T-helper 1 cell treated with Interleukin-12 subunit alpha and Interleukin-12 subunit beta and Interleukin-4 antibody, amounts not matched to agents 30 ng/mL and 1 ng/mL, for 36 hours (primary cell): ENCODE measurements around the gene TSPAN3. TPM values are rescaled to one million over a fixed set of nuclear protein-coding genes. Genes with fewer than 3 reads are reported as not detected.

ENCODE experiments used
- intact Hi-C: fragments of 100-400 bp; cut with micrococcal nuclease; formaldehyde crosslinking; loops from one replicate; pipeline ENCODE4 v1.15.1; 2024
- total RNA-seq: library from RNA; stranded (reverse); gene quantifications from 2 replicates; pipeline ENCODE4 v1.2.3, GENCODE V29; 2022

TSPAN3 gene
- 19.2 and 19.5 TPM in 2 replicates for total RNA-seq

DNA sequence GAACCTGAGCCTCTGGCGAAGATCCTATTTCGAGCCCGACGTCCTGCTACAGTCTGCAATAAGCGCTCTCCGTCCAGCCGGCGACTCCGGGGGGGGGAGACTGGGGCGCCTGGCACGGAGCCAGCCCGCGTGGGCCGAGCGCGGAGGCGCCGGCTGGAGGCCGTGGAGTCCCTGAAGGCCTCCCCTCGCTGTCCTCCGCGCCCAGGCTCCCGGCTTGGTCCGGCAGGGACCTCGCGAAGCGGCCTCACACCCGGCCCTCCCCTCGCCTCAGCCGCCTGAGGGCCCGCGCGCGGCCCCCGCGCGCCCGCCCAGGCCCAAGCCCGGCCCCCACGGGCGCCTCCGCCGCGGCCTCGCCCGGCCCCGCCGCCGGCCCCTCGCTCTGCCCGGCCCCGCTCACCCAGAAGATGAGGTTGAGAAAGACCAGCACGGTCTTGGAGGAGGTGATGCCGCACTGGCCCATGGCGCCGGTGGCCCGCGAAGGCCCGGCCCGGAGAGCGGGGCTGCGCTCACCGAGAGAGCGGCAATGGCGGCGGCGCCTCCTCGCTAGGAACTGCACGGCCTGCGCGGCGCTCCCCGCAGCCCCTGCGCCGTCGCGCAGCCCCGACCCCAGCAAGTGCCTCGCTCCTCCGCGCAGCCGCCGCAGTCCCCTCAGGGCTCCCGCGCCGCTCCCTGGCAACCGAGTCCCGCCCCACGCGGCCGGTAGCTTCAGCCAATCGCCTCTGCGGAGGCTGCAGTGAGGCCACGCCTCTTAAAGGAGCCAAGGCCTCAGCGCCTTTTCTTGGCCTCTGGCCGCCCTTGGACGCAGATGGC lies at the start of gene TSPAN3:
Gene TSPAN3 (minus strand): TSS at position 615 of the 810 bp plus-strand sequence. CDS start 155 bp downstream, at position 460.
- intact Hi-C loops: loop anchor here (1.0 to 10.0 kb wide), 5 partner anchors 76 to 350 kb away; partner anchors contain the start of genes HMG20A, PEAK1, PSTPIP1 and RCN2

DNA sequence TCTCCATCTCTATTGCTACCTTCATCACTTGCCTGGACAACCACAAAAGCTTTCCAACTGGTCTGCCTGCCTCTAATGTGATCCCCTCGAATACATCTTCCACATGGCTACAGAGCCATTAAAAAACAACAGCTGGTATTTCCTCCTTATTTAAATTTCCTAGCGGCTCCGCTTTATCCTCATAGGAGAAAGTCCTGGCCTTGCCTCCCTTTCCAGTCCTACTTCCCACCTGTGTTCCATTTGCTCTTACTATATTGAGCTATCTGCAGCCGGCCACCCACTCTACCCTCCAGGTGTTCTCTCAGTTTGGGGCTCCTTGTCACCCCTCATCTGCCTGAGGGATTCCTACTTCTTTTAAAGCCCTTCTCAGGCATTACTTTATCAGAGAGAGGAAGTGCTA lies 49.7 kb upstream of the TSPAN3 start:
- intact Hi-C loops: no loop called here

DNA sequence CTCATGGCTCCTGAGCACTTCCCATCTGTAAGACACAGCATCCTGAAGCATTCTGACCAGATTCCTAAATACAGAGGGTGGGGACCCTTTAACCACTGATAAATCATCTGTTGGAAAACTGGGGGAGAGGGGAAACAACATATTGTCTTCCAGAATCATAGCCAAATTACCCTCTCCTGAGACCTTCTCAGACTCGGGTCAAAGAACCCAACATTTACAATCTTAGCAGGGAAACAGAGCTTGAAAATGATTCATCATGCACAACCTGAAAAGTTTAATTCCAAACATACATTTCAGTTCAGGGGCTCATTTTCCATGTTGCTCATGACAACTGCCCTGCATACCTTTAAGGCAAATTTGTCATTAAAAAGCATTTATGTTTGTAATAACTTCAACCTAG lies 48.5 kb upstream of the TSPAN3 start:
- intact Hi-C loops: loop anchor here (1.0 to 2.0 kb wide), 5 partner anchors 59 to 377 kb away; partner anchors contain the start of genes HMG20A and PEAK1

DNA sequence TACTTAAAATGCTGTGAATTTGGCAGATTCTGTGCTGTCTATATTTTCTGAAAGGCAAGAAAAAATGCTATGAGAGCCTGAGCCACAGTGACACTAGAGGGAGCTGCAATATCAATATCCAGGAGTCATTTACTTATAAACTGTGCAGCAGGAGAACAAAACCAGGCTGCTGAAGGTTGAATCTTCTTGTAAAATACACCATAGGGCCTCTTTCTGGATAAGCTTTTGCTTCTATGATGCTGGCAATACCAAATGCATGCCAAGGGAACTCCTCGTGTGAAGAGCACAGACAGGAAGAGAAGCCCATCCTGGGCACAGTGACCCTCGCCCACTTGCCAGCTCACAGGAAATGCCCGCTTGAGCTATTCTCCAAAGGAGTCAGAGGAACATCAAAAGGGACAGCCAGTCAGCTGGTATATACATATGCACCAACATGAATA lies 48.0 kb upstream of the TSPAN3 start:
- intact Hi-C loops: loop anchor here (1.0 to 2.0 kb wide), 6 partner anchors 60 to 424 kb away; partner anchors contain the start of genes HMG20A and PEAK1

DNA sequence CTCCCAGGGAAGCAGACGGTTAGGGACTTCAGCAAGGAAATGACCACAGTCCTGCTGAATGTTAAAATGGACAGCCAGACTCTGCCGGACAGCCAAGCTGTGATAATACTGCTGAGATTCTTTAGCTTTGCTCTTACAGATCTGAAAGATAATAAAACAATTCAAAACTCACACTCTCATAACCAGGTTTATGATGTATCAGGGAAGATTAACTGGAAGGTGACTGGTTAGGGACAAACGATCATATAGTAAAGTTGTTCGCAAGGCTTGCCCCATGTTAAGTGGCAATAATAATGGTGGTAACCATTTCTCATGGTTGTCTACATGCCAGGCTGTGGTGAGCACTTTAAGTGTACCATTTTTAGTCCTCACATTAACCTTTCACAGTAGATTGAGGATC lies 44.3 kb upstream of the TSPAN3 start:
- intact Hi-C loops: no loop called here

DNA sequence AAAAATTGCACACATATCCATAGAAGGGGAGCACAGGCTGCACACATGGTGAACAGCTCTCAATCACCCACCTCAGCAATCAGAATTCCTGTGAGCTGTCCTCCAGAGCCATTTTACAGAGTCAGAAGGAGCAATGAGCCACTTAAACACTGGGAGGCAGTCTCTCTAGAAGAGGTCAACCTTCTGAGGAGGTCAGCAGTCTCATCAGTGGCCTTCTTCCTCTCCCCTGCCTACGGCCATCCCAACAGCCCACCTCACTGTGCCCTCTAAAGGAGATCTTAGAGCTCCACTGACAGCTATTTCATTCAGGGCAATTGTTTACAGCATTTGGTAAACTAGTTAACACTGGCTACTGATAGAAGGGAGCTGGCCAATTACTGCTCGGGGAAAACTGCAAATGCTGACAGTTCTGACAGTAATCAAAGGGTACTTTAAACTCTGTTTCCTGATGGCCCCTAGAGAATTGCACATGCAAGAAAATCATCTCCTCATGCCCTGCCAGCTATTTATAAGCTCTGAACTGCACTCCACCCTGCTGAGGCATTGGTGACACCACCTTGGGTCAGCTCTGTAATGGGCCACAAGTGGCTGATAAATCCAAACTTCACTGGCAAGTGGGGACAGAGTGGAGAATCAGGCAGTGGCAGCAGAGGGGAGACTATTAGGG lies 42.1 kb upstream of the TSPAN3 start:
- intact Hi-C loops: no loop called here

DNA sequence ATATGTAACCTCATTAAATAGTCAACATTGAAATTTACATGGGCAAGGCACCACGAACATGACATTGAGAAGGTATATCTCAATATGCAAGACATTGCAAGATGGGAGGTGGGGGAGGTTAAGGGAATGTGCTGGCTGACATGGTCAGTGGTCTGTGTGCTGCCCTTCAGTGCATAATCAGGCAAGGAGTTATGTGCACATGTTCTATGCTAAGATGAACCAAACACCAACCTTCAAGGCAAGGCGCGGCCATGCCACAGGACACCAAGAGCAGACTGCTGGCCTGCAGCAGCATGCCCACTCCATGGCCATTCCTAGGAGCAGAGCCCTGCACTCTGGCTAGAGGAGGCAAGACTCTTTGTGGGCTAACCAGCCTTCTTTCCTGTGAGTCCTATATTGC lies 40.9 kb upstream of the TSPAN3 start:
- intact Hi-C loops: no loop called here

DNA sequence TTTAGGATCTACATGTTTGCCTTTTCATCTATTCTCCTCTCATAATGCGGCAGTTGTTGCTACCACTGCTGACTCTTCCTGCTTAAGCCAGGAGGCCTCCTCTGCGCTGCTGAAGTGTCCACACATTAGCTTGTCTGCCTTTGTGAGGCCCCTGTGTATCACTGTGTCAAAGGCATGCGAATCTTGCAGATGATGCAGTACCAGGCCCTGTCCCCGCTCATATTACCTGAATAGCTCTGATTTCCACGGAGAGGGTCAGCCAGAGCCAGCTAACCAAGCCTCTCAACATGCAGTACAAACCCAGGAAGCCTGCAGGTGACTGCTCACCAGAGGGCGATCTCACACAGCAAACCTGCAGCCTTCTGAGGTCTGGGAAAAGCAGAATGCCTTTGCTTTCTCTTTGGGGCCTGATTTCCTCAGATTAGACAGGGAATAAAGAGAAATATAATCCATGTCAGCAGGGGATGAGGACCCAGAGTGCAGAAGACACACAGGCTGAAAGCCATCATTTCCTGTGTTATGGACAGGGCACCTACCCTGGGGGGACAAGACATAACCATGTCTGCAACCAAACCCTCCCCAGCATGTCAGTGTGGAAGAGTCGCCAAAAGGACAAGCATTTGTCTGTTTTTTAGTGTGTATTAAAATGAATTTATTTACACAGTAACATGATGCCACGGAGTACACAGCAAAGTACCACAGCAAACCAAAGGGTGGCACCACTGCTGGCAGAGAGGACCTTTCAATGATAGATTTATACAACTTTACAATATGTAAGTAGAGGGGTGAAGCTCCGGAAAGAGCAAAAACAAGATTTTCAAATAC lies 36.8 kb upstream of the TSPAN3 start:
- intact Hi-C loops: loop anchor here (1.0 kb wide), 3 partner anchors 134 to 436 kb away; no protein-coding TSS in a partner anchor

DNA sequence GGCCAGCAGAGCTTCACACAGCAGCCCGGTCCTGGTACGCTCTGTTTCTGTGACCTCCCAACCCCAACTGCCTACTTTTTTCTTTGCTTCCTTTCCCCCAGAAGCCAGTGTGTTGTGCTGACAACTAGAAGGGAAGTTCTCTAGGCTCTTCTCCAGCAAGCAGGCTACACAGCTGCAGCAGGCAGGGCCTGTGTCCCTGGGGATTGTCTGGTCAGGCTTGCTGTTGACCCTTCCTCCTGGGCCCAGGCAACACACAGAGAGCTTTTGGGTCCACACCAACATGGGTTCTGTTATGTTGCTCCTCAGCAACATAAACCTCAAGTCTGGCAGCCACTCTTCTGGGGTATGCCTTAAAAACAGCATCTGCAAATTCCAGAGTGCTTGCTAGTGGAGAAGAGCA lies 36.2 kb upstream of the TSPAN3 start:
- intact Hi-C loops: loop anchor here (1.0 kb wide), 3 partner anchors 134 to 436 kb away; no protein-coding TSS in a partner anchor

DNA sequence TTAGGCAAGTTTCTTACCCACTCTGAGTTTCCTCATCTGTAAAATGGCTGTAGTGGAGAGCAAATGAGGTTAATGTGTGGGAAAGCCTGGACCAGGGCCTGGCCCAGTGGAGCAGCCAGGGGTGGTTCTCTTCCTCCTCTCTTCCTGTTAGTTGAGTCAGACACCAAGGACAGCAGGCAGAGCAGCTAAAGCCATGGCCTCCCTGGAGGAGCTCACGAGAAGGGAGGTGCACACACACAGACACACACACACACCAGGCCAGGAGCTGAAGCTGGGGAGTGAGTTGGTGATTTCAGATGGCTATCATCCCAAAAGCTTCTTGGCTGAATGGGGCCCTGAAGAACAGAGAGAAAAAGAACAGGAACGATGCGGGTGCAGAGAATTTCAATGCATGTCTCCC lies 33.2 kb upstream of the TSPAN3 start:
- intact Hi-C loops: no loop called here

DNA sequence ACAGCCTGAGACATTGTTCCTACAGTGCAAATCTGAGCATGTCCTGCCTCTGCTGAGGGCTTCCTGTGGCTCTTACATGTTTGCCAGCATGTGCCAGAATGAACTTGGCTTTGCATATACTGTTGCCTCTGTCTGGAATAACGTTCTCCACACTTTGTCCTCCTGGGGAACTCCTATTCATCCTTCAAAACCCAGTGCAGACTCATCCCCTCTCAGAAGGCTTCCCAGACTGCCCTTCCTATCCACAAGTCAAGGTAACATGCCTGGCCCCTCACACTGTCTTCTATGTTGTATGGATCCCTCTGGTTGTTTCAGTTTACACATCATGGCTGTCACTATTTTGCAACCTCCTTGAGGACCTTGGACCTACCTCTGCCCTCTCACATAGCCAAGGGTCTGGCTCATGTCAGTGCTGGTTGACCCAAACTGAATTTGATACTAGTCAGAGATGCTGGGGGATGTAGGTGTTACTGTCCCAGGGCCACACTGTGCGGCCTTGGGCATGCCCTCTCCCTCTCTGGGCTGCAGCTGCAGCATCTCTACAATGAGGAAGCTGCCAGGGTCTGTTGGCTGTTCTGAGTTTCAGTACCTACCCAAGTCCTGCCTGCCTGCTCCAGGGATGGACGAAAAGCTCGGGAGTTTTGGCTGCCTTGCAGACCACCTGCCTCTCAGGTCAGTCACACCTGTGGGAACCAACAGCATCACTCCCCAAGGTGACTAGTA lies 29.0 kb upstream of the TSPAN3 start:
- intact Hi-C loops: no loop called here

DNA sequence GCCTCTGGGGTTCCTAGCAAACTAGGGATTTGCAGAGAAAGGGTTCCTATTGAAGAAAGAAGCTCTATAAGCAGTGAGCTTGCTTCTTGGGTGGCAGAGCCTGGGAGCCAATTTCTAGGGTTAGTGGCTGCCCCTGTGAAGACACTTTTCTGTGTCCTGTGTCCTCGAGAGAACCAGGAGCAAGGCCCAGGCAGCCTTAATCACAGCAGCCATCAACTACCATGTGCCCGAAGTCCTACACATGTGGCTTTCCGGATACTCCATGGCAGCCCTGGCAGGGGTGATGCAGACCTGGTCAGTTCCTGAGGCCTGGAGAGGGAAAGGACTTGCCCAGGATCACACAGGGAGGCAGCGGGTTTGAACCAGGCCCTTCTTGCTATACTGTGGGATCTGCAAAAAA lies 27.7 kb upstream of the TSPAN3 start:
- intact Hi-C loops: no loop called here

DNA sequence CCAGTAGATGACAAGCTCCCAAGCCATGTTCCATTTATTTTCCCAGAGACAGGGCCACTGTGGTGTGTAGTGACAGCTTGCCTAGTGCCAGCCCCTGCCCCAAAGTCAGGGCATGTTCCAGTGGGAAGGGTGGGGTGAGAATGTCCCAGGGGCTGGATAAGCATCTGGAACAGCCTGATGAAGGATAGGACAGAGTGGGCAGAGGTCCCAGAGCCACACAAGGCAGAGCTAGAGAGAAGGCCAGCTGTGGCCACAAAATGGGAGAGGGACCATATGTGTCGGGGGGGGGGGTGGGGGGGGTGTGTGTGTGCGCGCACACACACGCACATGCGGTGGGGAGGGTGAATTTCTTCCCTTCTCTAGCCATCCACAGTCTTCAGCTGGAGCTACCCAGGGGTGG lies 27.0 kb upstream of the TSPAN3 start:
- intact Hi-C loops: no loop called here

DNA sequence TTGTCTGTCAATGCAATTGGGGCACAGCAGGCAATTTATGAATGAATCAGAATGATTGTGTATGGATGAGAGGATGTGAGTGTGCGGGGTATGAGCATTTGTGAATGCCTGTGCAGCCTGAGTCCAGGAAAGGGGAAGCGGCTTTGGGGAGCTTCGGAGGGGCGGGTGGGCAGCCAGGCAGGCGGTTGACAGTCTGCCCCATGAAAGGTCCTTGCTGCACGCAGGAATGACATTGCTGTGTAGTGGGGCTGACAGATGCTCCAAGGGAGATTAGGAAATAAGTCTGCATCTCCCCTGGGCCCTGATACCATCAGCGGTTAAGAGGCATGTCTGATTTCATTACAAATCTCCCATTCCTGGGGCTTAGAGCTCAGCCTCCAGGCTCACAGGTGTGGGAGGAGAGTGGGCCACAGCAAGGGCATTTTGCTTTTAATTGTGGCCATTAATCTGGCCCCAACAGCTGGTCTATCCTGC lies 26.4 kb upstream of the TSPAN3 start:
- intact Hi-C loops: no loop called here

DNA sequence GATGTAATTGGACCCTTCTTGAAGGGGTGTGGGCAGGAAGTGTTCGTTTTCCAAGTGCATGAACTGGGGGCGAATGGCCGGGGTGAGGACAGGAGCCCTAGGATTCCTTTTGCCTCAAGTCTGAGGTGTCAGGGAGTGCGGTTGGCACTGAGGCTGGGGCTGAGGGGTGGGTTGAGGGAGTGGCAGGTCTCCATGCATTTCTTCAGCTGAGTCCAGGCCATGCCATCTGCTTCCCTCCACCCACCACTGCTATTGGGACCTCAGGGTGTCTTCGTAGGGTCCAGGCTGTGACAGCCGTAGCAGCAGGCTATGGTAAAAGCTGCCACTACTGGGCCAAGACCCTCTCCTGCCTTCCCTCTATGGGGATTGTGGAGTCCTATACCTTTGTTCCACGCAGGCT lies 25.6 kb upstream of the TSPAN3 start:
- intact Hi-C loops: no loop called here

DNA sequence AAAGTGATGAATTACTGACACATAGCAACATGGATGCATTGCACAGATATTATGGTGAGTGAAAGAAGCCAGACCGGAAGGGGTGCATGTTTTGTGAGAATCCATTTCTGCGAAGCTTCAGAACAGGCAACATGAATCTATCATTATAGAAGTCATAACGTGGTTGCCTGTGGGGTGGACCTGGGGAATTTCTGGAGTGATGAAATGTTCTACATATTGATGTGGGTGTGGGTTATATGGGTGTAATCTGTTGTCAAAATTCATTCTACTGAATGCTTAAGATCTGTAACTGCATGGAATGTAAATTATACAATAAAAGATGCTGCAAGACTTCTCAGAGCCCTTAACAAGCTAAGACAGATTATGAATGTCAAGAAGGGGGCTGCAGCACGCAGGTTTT lies 25.2 kb upstream of the TSPAN3 start:
- intact Hi-C loops: no loop called here

DNA sequence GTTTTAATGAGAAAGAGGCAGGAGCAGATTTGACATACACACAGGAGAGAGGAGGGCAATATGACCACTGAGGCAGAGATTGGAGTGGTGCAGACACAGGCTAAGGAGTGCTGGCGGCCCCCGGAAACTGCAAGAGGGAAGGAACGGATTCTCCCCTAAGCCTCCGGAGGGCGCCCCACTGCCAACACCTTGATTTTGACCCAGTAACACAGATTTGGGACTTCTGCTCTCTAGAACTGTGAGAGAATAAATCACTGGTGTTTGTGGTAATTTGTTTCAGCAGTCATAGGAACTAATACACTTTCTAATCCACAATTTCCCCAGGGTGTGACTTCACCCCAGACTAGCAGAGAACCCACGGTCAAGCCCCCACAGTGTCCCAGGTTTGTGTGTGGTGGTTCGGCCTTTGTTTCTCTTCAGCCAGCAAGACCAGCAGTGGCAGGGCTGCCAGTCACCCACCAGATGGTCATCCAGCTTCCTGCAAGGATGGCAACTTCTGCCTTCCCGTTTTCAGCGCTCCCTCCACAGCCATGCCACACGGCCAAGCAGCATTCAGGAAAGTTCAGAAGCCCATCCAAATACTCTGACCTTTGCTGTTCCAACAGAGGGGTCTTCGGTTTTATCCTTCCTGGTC lies 23.6 kb upstream of the TSPAN3 start:
- intact Hi-C loops: no loop called here

DNA sequence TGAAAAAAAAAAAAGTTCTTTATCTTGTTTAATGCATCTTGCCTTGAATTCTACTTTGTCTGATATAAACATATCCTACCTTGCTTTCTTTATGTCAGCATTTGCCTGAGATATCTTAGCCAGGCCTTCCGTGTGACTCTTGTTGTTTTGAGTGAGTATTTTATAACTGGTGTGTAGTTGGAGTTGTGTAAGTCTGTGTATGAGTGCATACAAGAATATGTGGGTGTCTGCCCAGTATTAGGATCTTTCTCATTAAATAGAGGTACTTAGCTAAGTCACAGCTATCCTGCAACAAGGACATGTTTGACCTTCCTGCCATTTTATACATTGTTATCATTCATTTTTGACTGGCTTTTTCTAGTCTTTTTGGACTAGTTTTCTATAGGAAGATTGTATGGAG lies 22.5 kb upstream of the TSPAN3 start:
- intact Hi-C loops: no loop called here

DNA sequence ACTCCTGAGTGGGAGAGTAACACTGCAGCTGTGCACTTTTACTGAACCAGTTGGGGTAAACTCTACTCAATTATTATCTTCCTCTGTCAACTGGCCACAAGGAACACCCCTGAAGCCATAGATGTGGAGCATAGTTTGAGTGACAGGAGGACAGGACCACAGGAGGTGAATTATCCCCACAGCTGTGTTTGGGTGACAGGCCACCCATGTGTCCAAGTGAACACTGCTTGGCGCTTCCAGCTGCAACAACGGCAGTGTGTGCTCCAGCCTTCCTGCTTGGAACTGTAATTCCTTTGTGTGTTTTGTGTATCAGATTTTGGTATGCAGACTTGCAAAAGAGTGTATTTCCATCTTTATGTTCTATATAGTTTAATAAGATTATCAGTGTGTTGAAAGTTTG lies 20.2 kb upstream of the TSPAN3 start:
- intact Hi-C loops: no loop called here

DNA sequence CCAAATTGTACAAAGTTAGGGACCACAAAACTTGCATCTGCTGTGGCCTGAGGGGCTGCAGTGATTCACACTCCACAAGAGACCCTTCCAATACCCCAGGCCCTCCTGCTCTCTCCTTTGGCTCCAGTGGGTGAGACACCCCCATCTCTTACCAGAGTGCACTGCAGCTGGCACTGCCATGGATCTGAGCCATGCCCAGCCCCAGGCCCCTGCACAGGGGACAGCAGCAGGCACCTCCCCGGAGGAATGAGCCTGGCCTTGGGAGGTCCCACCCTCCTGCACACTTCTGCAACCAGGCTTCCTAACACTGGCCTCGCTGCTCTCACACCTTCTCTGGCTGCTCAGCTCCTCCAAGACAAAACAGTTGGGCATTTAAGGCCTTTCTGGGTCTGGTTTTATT lies 16.3 kb upstream of the TSPAN3 start:
- intact Hi-C loops: no loop called here
